GM12891 (cell line): ENCODE data around the gene ERRFI1.

Source experiments
- POLR2A ChIP-seq: IDR thresholded peaks from 2 replicates; pipeline ENCODE4 v1.6.1; 2011; ENCODE audit warnings: low read depth, low read length, control low read depth
- POLR2AphosphoS5 ChIP-seq: IDR thresholded peaks from 2 replicates; pipeline ENCODE4 v1.6.1; 2011; ENCODE audit warnings: low read depth, low read length, control low read depth
- SPI1 ChIP-seq: IDR thresholded peaks from 2 replicates; pipeline ENCODE4 v1.6.1; 2011; ENCODE audit warnings: low read depth, low read length, control low read depth
- TAF1 ChIP-seq: IDR thresholded peaks from 2 replicates; pipeline ENCODE4 v1.6.1; 2011; ENCODE audit warnings: low read depth, low read length, control low read depth

GRCh38 chr1:8019229-8019620 lies 6.9 kb downstream of the ERRFI1 start:
- TF ChIP-seq POLR2A, result no peak
- no peak for TF ChIP-seq POLR2AphosphoS5
- TF ChIP-seq SPI1, result no peak
- TF ChIP-seq TAF1, result no peak
